T-helper 9 cell (primary cell): Measurements from ENCODE around the gene ARHGAP26.

Experiments used
- DNase-seq: peaks from one replicate; pipeline ENCODE4 v3.0.0-alpha.2; 2020

The ARHGAP26 gene

DNA sequence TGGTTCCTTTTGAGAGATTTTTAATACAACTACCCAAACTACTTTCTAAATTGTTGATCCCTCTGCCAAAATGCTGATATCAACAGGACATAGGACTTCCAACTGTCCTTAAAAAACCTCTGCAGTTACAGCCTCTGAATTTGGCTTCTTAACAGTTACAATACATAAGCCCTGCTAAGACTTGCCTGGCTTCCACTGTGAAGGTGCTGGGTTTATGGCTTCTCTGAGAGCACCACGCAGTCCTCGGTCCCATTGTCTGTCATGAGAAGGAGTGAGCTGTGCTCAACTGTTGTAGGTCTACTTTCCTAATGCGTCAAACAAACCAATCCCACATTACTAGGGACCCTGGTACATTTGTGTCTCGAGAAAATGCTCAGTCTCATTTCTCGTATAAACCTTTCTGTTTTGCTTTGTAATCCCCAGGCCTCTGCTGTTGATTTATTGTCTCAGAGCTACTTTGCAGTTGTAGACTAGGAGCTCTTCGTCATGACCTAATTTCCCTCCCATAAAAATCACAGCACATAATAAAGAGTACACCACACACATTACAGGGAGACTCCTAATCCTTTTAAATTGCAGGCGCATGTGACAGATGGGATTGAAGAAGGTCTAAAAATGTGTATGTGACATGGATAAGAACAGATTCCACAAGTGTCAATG, 358.4 kb downstream of the ARHGAP26 start:
- no peak for DNase-seq

DNA sequence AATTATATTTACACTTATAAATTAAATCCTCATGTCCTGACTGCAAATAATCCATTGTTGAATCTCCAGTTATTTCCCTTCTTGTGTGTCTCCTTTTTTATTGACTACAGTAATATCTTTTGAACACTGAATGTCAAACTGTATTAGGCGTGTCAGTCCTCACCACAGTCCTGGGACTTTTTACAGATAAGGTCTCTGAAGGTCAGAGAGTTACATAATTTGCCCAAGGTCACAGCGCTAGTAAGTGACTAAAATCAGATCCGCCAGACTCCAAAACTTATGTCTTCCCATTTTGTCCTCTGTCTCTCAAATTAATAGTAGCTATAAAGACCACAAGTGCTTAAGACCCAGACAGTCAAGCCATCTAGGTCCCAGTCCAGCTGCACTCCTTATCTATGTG, 359.0 kb downstream of the ARHGAP26 start:
- no peak for DNase-seq

DNA sequence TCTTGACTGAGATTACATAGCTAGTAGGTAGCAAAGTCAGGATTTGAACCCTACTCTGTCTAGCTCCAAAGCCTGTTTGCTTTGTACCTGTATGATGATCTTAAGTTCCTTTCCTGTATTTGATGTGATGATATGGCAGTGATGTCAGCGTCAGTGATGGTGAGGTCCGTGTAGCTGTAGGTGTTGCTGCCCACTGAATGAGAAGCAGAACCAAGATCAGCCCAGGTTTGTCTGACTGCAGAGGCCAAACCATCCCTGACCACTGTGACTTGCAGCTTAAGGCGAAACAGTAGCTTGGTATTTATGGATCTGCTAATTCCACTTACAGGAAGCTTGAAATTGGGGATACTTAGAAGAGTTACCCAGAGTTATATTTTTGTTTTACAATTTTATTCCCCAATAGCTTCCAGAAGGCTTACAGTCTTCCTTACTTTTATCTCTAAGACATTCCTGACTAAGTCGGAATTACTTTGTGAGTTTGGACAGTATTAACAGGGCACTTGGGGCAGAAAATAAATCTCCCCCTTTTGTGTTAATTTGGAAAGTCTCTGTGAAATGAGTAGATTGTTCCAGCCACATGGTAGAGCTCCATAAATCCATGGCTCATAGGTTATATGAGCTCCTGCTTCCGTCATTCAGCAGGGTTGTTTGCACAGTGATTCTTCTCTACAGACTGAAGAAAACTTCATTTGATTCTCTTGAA, 359.9 kb downstream of the ARHGAP26 start:
- DNase-seq, result no peak

DNA sequence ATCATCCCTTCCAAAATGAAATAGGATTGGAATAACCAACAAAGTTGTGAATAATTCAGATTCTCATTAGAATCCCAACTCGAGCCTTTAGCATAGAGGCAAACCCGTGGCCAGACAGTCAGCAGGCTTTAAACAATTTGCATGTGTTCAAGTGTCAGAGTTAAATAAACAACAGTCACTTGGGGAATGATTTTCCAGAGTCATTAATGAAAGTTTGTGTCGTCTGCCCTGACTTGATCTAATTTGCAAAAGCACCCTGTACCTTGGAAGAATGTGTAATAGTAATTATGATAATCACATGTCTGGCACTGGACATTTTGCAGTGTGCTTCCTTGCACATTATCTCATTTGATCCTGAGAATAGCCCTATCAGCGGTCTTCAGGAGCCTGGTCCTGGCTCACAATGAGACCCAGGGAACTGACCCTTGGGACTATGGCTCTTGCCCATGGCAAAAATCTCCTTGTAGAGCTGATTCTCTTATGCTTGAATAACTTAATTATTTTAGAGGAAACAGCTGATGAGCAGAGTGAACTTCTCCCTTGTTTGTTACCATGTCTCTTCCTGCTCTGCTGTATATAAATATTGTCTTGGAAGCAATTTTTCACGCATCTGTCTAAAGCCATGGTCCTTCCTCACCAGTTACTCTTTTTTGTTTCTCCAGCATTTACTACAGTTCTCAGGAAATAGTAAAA, 360.6 kb downstream of the ARHGAP26 start:
- DNase-seq, result no peak

DNA sequence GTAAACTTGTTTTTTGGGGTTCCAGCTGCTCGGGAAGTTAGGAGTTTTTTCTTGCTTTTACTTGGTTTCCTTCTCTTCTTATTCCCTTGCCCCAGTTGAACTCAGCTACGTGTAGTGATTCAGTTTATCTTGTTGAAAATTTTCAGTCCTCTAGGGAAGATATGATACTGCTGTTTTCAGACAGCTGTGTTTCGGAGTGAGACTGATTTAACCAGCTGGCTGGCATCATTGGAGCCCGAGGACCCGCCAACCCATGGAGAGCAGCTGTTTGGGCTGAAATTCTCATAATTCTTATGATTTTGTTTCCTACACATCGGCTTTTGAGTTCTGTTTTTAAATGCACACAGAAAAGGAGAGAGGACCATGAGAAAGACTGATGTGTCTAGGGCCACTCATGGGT, 361.8 kb downstream of the ARHGAP26 start:
- DNase-seq, result no peak

DNA sequence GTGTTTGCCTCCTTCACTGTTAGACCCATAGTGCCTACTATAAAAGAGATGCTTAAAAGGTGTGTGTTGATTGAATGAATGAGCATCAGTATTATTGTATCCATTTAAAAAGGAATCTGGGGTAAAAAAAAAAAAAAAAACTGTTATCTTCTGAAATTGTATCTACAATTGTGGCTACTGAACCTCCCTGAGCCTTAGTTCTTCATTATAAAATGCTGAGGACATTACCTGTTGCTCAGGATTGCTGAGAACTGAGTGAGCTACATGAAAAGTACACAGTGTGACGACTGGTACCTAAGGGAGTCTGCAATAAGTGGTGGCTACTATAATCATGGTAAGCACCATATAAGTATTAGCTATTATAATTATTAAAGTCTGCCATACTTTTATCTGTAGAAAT, 362.6 kb downstream of the ARHGAP26 start:
- DNase-seq, result no peak

DNA sequence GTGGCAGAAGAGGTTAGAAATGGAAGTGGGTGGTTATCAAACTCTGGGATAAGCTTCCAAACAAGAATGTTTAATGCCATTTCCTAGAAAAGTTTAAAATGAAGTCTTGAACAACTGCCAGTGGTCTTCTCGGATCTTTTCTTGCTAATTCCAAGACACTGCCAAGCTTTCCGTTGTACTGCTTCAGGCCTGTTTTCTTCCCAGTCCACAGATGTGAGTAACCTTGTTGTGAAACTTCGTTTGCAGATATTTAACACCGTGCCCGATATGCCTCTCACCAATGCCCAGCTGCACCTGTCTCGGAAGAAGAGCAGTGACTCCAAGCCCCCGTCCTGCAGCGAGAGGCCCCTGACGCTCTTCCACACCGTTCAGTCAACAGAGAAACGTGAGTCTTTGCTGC, 363.5 kb downstream of the ARHGAP26 start:
- no peak for DNase-seq

DNA sequence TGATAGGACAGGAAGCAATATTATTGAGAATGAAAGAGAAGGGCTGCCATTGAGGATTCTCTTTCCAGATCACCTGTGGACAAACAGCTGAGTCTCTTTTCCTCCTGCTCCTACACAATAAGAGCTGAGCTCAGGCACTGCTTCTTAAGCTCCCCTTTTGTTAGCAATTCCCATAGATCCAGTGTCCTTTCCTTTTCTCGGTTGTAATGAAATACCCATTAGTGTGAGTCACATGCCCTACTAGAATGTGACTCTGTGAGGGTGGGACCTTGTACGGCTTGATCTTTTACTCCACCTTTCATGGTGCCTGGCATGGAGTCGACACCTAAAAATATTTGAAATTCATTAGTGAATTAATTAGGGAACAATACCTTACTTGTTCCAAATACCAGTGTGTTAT, 364.1 kb downstream of the ARHGAP26 start:
- no peak for DNase-seq

DNA sequence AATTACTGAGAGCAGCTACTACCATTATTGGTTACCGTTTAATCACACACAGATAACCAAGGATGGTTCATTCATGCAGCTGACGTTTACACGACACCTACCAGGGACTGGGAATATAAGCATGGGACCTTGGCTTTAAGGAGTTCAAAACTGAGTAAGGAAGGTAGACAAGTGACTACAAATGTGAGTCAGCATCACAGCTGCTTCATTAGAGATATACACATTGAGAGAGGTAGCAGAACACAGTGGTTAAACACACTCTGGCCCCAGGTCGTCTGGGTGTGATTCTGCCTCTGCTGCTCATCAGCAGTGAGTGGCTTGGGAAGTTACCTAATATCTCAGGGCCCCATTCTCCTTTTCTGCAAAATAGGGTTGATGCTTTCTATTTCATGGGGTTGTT, 364.7 kb downstream of the ARHGAP26 start:
- DNase-seq, result no peak

DNA sequence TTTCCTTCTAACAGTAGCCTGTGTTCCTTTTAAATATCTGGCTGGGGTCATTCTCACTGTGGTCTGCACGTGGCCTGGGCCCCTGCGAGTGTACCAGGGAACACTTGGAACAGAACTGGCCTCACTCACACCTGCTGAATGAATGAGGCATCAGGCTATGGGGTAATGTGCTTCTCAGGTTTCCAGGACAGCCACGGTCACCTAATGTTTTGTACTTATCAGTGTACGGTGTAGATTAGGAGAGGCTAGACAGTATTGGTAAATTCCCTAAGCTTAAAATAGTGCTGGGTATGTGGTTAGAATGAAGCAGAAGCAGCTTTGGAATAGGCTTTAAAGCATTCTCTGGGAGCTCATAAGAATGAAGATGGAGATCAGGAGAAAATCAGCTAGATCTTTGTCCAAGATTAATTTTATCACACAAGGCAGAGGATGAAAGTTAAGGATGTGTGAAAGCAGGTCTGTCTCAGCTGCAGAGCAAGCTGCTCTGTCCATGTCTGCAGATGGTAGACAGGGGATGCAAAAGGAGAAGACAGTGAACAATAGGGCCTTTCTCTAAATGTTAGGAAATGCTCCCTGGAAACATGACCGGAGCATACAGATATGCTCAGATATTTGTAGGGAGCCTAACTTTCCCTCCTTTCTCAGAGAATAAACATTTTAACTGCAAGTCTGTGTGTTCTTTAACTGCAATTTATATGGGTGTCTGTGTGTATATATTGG, 365.8 kb downstream of the ARHGAP26 start:
- DNase-seq, result no peak

DNA sequence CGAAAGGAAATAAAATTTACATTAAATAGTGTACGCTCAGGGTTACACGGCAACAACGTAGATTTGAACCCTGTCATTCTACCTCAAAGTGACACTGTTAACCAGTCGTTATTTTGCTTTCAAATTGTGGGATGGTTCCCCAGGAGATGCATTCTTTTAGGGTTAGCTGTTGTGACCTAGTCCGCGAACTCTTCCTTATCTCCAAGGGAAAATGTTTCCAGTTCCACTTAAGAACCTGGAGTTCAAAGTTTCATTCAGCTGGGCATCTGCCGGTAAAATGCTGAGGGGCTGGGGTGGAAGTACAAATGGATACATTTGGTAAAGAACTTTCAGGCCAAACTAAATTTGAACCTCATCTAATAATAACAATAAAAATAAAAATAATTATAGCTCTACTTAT, 368.7 kb downstream of the ARHGAP26 start:
- DNase-seq, result no peak

DNA sequence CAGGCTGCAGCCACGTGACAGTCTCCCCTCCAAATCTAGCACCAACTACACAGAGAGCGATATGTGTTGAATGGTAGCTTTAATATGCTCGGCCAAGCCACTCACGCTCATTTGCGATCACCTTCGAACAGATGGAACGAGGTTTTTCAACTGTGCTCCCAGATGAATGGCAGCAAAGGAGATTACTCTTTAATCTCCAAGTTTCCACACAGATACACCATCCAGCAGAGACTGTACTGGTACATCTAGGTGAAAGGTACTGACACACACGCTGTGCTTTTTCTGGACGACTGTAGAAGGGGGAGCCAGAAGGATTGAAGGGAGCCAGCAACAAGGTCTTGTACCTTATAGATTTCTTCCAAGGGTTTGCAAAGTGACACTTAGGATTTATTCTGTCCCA, 369.4 kb downstream of the ARHGAP26 start:
- DNase-seq, result no peak

DNA sequence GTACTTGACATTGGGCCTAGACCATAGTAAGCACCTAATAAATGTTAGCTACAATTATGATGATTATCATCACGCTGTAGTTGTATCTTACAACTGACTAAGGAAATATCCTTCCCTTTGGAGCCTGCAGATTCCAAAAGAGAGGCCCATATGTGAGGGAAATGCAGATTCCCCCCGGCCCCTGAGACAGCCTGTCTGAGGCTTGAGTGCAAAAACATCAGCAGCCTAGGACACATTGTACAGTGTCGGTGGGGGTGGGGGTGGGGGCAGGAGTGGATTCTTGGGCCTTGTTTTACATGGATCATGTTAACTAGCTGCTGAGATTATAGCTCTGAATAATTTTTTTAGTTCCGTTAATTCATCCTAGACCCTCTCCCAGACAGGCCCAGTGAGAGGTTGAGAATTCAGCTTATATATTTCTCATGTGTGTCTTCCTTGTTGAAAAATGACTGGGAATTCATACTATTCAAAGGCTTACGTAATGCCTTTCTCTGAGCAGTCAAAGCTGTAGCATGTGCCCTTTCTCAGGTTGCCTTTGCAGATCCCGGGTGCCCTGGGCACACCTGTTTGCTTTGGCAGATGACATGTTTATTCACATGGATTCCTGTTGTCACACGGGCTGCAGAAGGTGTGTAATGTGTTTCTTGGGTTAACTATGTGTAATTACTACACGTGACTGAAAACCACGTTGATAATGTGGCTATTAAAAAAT, 370.5 kb downstream of the ARHGAP26 start:
- DNase-seq, result no peak

DNA sequence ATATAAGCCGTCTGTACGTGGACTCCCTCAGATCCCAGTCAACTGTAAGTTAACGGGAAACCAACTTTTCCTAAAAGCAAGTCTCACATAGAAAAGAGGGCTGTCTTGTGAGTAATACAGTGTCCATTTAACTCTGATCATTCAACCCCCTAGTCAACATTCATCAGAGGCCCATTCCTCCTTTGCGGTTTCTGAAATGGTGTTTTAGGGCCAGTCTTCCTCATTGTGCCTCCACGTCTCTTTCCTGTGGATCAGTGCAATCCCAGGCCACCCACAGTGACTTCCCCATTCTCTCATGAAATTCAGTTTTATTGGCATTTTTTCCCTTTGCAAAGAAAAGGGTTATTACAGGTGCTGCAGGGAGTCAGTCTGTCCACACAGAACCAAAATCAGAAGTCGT, 371.5 kb downstream of the ARHGAP26 start:
- no peak for DNase-seq

DNA sequence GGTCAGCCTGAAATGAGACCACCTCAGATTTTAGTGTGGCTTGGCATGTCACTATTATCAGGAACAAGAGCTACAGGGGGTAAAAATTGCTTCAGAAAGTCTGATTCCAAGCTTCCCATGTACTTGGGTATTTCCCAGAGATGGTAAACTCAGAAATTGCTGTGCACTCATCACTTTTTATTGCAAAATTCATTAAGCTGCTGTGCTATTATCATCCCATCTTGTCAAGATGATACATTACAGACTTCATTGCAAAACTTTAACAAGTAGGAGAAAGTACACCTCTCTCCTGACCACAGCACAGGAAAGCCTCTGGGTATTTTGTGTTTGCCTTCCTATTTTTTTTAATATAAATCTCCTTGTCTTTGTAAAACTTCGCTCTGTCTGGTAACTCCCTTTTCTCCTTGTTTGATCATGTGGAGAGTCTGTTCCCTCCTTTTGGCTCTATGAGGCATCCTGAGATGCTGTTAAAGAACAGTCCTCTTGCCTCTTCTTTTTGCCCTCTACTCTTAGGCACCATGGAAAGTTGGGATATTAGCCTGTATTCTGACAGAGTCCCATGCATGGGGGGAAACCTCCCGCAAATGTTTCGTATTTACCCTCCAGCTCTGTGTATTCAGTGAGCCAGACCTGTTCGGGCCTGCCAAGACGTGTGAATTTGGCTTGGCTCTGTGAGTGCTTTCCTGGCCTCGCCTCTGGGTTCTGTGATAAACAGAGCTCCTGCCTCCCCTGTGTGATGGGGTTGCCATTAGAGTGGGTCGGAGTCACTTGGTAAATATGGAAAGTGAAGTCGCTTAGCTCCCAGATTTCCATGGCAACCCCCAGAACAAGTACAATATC, 372.6 kb downstream of the ARHGAP26 start:
- no peak for DNase-seq

DNA sequence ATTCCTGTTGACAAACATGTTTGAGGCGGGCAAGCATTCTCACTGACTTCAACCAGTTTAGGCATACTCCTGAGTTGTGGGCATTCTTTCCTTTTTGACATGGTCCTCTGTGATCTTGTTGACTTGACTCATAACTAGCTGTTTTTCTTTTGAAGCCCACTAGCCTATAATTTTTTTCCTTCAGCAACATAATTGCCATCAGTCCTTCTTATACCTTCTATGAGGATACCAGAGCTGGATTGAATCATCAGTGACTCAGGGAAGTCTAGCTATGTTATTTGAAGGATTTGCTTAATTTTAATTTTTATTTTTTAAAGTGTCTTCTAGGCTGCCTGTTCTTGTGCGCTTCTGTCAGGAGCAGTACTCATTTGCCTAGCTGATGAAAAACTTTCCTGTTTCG, 373.8 kb downstream of the ARHGAP26 start:
- no peak for DNase-seq

DNA sequence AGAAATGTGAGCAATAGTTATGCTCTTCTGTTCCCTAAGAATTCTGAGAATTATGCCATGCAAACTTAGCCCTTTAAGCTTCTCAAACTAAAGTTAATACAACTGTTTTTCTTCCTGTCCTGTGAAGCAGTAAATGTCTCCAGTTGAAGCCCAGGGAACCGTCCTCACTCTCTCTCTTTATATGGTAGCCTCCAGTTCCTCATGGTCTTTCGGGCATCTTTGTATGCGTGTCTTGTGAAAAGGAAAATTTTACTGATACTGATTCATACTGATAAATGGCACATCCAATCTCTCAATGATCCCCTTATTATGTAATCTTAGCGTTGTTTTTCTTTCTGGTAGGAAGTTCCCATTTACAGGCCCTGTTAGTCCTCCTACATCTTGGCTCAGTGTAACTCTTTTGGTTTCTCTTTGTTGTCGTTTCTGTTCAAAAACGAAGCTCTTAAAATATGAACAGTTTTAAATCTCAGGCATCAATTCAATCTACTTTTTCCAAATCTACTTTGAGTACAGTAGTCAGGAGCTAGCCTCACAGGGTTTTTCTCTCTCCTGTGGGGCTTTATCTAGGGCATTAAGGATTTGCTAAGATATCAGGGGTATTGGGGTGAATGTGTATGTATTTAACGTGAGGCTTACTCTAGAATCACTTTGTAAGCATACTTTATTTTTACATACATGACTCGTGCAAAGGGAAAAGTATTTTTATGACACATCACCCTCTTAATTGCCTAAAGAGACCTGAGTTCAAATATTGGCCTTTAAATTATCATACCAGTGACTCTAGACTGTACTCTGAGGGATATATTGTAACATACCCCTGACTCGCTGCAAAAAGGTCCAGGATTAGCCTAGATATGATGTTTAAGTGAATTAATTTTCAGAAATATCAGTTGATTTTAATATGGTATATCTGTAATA, 375.3 kb downstream of the ARHGAP26 start:
- DNase-seq, result no peak

DNA sequence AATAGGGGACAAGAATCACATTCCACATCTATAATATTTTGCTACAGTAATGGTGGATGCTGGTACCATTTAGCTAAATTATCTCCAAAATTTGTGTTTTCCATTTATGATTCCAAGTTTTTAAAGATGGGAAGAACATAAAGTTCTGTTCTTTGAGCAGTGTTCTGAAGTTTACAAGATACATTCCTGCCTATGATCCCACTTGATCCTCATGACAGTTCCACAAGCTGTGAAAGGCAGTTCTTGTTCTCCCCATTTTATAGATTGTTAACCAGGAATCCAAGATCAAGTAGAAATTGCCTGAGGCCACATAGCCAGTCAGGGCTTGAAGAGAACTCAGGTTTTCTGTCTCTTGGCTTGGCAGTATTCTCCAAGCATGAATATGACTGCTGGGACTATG, 376.0 kb downstream of the ARHGAP26 start:
- DNase-seq, result no peak

DNA sequence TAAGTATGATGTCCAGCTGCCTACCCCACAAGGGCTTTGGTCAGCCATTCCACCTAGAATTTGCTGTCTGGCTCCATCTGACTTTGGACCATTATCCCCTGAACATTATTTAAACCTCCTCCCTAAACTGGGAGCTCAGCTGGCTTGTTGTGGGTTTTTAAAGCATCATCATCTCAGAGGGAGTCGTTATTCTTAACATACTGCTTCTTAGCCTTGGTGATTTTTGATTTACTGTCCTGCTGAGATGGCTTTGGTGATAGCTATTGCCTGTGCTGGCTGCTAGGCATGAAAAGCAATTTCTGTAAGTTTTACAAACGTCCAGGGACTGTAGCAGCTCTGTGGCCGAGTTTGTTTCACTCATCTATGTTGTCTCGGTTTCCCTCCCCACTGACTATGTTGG, 377.2 kb downstream of the ARHGAP26 start:
- no peak for DNase-seq

DNA sequence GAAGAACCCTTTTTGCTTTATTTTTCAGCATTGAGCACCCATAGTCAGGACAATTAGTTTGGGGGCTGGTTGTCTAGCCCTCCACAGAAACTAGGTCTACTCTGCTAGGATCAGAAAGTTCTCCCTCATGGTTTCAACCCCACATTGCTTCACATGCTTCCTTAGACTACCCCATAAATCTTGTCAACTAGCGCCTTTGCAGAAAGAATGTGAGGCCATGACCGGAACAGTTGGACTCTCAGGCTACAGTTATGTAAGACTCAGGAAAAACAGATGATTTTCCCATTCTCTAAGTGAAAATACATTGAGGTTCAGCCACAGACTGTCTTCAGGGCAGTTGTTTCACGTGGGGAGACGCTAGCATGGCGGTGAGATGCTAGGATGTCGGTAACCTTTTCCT, 377.7 kb downstream of the ARHGAP26 start:
- DNase-seq, result no peak

DNA sequence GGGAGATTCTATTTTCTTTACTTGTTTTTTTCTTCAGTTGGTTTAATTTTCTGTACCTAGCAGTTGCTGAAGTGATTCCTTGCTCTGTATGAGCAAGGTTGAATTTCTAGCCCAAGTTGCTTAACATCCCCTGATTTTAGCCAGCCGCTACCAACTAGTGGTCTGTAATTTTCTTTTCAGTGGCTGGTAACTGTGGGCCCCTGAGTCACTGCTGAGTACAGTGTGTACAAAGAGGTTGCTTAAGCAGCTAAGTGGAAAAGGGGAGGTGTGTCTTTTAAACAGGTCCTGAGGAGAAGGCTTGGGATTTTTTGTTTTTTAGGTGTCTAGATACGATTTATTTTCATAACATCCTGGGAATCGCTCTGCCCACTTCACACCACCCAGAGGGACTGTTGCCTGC, 378.6 kb downstream of the ARHGAP26 start:
- DNase-seq, result no peak
